D721Med (cell line): Measurements from ENCODE around the gene RHOB.
"Not testable (repeated sequence)": the region's sequence is repeated elsewhere in the genome, so short reads cannot be mapped to it uniquely, and the experiment has no call there.

Experiments used
- DNase-seq: peaks from one replicate; pipeline ENCODE4 v3.0.0; 2011; ENCODE audit warnings: low spot score; ENCODE audit not compliant: insufficient read length
- FAIRE-seq: peaks from 2 replicates; lab custom pipeline; 2011; peaks lifted over from hg19 to GRCh38; lab: Jason Lieb, UNC
- CTCF ChIP-seq: IDR thresholded peaks from 2 replicates; pipeline ENCODE4 v1.5.1; 2012; ENCODE audit warnings: mild to moderate bottlenecking, control low read depth; ENCODE audit not compliant: insufficient read depth; ENCODE audit errors: missing control alignments

The RHOB gene

GRCh38 chr2:20404950-20405349 is 41.9 kb upstream of the RHOB start:
- TF ChIP-seq CTCF: no peak
- no peak for FAIRE-seq
- no peak for DNase-seq

- FAIRE-seq: no peak
- no peak for DNase-seq
- no peak for TF ChIP-seq CTCF
Measured at GRCh38 chr2:20409039-20409438, 37.8 kb upstream of the RHOB start.

GRCh38 chr2:20410556-20411277 is 36.2 kb upstream of the RHOB start:
- no peak for TF ChIP-seq CTCF
- no peak for FAIRE-seq
- no peak for DNase-seq

- FAIRE-seq (no peak), DNase-seq (no peak)
- TF ChIP-seq CTCF: peak; percentile 60
Measured at GRCh38 chr2:20411361-20411894, 35.4 kb upstream of the RHOB start.

GRCh38 chr2:20414806-20415205 is 32.1 kb upstream of the RHOB start:
- no peak for FAIRE-seq
- no peak for DNase-seq
- no peak for TF ChIP-seq CTCF

- TF ChIP-seq CTCF: no peak
- FAIRE-seq: no peak
- no peak for DNase-seq
Measured at GRCh38 chr2:20415511-20415918, 31.4 kb upstream of the RHOB start.

GRCh38 chr2:20416723-20417122 is 30.2 kb upstream of the RHOB start:
- no peak for TF ChIP-seq CTCF
- no peak for FAIRE-seq
- no peak for DNase-seq

GRCh38 chr2:20417230-20417821 is 29.5 kb upstream of the RHOB start:
- not testable (repeated sequence) for DNase-seq, FAIRE-seq
